ENCODE data around the gene CDKN1A.
"Not testable (repeated sequence)": the region's sequence is repeated elsewhere in the genome, so short reads cannot be mapped to it uniquely, and the experiment has no call there.

CDKN1A gene

DNA sequence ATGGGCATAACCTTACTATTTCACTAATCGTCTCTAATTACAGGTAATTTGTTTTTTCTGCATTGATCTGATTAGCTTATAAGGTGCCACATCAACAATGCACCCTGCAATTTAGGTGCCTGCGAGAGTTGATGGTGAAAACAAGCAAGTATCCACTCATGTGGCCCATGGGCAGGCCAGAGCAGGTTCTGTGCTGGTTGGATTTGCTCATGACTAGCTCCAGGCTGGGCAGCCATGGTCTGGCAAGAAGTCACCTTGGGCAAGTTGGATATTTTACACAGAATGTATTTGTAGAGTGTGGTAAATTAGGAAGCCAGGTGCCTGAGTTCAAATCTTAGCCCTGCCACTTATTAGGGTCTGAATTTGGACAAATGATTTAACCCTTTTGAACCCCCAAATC lies 44.4 kb downstream of the CDKN1A start:
- DNase-seq = no peak

- not testable (repeated sequence) for DNase-seq
Observed at GRCh38 chr6:36723992-36724391, 45.5 kb downstream of the CDKN1A start.

DNA sequence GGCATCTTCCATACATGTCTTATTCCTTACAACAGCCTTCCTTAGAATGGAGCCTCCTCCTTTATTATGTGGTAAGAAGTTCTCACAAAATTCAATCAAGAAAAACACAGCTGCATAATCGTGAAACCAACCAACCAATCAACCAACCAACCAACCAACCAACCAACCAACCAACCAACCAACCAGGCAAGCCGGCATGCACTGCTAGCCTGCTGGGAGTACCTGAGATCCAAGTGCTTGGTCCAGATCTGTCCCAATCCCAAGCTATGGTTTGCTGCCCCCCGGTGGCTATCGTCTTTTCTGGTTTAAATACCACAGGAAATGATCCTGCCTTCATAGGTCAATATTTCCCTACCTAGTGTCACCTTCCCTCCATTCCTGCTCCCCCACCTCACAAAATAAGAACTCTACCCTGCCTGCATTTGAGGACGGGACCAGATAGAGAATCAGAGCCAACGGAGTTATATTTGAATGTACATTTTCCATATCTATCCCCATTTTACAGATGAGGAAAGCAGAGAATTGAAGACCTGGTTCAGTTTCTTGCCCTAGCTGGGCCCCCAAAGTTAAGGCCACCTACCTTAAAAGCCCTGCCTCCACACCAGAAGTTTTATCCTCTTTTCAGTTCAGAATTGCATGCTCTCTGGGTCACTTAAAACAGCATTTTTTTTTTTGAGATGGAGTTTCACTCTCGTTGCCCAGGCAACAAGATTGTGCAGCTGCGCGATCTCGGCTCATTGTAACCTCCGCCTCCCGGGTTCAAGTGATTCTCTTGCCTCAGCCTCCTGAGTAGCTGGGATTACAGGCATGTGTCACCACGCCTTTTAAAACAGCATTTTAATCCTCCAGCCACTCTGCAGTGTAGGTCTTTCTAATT lies 46.2 kb downstream of the CDKN1A start:
- DNase-seq = peak in 1 of 2 experiments; percentile 69

GRCh38 chr6:36725581-36725980 lies 47.1 kb downstream of the CDKN1A start:
- DNase-seq = no peak

- no peak for DNase-seq
Observed at GRCh38 chr6:36727505-36728021, 49.0 kb downstream of the CDKN1A start.

DNA sequence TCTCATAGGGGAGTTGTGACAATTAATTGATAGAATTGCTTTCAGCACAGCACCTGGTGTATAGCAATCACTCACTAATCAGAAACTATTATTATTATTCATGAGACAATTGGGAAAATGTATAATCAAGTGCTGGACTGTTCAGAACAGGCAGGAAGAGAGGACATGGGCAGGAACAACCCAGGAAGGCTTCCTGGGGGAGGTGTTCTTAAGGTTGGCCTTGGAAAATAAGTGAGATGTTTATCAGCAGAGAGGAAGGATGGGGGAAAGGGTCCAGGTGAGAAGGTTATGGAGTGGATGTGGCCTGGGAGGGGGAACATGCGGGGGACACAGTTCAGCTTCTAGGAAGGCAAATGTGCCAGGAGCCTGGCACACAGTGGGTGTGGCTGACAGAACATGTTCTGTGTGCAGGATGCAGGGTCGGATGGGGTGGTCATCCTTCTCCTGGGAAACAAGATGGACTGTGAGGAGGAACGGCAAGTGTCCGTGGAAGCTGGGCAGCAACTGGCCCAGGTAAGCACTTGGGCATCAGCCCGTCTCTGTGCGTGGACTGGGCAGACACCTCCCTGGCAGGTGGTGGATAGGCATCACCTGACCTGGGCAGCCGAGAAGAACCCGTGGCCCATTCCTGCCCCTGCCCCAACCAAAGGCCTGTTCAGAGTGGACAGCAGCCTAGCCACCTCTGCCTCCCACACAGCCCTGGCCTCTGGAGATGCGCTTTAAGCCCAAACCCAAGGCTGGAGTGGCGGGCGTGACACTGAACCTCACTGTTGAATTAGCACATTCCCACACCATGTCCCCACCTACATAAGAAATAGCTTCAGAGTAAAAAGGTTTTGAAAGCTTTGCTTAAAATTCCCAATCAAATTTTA lies 50.0 kb downstream of the CDKN1A start:
- no peak for DNase-seq

GRCh38 chr6:36729161-36729524 lies 50.6 kb downstream of the CDKN1A start:
- no peak for DNase-seq

- no peak for DNase-seq
Observed at GRCh38 chr6:36730424-36731380, 52.2 kb downstream of the CDKN1A start.

DNA sequence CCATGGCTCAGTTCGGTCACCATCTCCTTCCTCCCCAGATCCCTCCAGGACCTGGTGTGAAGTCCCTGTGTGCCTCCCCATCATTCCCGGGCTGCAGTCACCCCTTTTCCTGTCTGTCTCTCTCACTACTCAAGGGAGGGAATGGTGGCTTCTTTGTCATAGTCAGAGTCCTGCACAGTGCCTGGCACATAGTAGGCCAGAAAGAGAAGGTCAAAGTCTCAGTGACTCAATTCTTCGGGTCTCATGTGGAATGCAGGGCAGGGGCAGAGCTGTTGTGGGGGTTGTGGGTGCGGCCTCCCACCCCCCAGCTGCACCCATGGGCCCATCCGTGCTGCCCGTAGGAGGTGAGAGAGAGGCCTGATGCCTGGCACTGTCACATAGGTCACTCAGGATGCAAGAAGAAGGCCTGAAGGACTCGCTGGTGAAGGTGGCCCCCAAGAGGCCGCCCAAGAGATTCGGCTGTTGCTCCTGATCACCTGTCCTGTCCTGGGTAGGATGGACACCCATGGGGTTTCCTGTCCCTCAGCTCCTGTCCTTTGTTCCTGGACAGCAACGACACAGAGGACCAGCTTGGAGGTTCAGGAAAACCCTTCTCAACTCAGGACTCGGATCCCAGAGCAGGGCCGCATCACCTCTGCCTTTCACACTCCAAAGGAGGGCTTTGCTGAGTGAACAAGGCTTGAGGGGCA lies 53.3 kb downstream of the CDKN1A start:
- no peak for DNase-seq

DNA sequence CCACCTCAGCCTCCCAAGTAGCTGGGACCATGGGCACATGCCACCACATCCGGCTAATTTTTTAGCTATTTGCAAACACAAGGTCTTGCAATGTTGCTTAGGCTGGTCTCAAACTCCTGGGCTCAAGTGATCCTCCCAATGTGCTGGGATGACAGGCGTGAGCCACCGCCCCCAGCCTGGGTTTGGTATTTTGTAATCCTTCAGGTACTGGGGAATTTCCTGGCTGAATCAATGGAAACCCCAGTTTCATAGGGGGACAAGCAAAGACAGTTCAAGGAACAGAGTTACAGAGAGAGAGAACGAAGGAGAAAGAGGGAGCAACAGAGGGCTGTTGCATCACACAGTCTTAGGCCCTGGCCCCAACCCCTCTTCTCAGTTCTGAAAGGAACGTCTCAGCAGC lies 54.8 kb downstream of the CDKN1A start:
- no peak for DNase-seq

- no peak for DNase-seq
Observed at GRCh38 chr6:36734486-36735060, 56.1 kb downstream of the CDKN1A start.

DNA sequence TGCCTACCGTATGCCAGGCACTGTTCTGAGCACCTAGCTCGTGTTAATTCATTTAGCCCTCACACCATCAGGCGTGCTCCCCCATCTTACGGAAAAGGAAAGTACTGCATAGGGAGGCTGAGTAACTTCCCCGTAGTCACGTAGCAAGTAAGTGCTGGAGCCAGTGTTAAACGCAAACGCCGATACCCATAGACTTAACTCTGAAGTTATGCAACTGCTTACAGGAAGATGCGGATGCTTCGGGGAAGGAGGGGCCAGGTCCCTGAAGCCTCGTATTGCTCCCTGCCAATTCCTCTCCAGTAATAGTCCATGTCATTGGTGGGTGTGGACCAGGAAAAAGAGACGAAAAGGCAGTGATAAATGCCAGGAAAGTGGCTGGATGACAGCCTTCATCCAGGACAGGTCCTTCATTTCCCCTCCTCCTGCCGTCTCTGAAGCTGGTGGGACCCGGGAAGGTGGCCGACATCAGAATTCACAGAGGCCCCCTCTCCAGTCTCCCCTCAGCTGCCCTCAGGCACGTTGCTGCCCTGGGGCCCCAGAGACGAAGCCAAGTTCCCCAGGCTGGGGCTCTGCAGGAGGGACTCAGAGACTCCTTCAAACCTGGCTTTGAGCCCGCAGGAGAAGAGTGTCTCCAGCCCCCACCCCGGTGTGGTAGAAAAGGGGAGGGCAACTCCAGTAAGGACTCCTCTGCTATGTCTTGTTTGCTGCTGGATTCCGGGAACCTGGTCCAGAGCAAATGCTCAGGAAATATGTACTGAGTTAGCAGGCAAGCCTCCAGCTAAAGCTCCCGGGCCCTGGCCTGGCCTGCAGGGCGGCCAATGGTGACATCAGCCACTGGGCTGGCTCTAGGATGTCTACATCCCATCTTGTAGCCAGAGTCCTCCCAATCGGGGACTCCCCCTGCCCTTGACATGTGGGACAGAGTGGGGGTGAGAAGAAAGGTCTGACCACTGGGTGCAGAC lies 56.9 kb downstream of the CDKN1A start:
- no peak for DNase-seq
